ENCODE measurements around the gene GNAQ. TPM values are rescaled to one million over a fixed set of nuclear protein-coding genes. Genes with fewer than 3 reads are reported as not detected.

The GNAQ gene
- total RNA-seq, 1 donor from 2014 or later: 0.20 TPM

DNA sequence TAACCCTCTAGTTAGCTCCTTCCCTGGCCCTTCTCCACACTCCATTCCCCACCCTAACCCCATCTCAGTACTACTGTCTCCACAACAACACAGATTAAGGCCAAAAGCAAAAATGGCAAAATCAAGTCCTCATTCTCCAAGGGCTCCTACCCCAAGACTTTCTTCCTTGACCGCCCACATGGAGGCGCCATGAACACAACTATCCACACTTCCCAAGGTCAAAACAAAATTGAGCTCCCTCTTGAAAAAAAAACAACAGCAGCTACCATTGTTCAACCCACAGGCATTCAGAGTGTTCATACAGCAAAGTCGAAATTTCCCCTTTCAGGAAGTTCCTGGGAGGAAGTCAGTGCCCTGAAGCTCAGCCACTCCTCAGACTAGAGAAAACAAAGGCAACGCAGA is 54.4 kb downstream of the GNAQ start:
- H3K4me3 Mint-ChIP-seq: no peak overlapping the region
- POLR2A ChIA-PET: no interaction called here
- H3K27ac Mint-ChIP-seq: no peak overlapping the region
- H3K9me3 Mint-ChIP-seq: no peaks in the 10 kb centered on the region
- H3K4me1 Mint-ChIP-seq: peaks cover 25% of the 10 kb centered on the region
- ATAC-seq (ENCODE audit: low read depth) (no peak), DNase-seq (no peak)
- H3K27me3 Mint-ChIP-seq: no peaks in the 10 kb centered on the region
- CTCF ChIA-PET: interaction anchor here (1.1 kb wide), 1 partner anchor 58 kb away, joined by 4 read pairs; no protein-coding TSS in a partner anchor
- intact Hi-C loops (cut with micrococcal nuclease): no loop called here
- TF ChIP-seq, protein P1, sequence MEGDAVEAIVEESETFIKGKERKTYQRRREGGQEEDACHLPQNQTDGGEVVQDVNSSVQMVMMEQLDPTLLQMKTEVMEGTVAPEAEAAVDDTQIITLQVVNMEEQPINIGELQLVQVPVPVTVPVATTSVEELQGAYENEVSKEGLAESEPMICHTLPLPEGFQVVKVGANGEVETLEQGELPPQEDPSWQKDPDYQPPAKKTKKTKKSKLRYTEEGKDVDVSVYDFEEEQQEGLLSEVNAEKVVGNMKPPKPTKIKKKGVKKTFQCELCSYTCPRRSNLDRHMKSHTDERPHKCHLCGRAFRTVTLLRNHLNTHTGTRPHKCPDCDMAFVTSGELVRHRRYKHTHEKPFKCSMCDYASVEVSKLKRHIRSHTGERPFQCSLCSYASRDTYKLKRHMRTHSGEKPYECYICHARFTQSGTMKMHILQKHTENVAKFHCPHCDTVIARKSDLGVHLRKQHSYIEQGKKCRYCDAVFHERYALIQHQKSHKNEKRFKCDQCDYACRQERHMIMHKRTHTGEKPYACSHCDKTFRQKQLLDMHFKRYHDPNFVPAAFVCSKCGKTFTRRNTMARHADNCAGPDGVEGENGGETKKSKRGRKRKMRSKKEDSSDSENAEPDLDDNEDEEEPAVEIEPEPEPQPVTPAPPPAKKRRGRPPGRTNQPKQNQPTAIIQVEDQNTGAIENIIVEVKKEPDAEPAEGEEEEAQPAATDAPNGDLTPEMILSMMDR (IDR thresholded peaks at IDR 0.05): no peak
- no peaks in the 10 kb centered on the region for H3K36me3 Mint-ChIP-seq (ENCODE audit: low read depth)

DNA sequence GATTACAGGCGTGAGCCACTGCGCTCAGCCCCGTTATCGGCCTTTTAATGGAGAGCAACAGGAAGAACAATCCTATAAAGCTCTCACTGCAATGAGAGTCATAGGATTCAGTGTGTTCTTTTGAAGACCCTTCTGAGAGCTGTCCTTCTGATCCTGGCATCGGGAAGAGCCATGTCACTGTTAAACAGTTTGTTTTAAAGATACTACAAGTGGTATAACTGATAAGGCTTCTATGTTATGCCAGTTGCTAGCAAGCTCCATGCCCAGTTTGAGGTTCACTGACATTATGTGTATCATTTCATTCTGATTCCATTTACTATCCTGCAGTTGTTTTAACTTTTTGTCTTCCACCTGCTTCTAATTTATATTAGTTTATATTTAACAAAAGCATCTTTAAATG is 55.8 kb downstream of the GNAQ start:
- TF ChIP-seq, protein P1 (IDR thresholded peaks at IDR 0.05): no peak
- H3K4me3 Mint-ChIP-seq: no peak overlapping the region
- ChIA-PET CTCF (no interaction called here), POLR2A (no interaction called here)
- intact Hi-C loops (cut with micrococcal nuclease): no loop called here
- peaks cover 3% of the 10 kb centered on the region for H3K27me3 Mint-ChIP-seq
- peaks cover 17% of the 10 kb centered on the region for H3K4me1 Mint-ChIP-seq
- H3K36me3 Mint-ChIP-seq (ENCODE audit: low read depth): no peaks in the 10 kb centered on the region
- H3K9me3 Mint-ChIP-seq: no peaks in the 10 kb centered on the region
- DNase-seq (no peak), ATAC-seq (ENCODE audit: low read depth) (no peak)
- H3K27ac Mint-ChIP-seq: no peak overlapping the region

DNA sequence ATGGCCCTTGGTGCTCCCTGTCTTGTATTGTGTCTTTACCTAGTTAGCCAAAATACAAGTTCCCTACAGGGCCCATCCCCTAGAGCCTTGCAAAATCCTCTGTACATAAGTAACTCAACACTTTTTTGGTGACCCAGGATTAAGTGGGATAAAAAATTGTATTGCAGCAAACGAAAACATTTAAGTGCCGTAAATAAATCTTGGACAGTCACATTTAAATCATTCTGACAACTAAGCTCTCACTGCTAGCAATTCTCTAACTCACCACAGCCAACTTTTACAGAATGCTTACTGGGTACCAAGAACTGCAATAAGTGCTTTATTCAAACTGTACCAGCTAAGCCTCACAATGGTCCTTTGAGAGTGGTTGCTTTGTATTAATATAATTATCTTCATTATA is 56.6 kb downstream of the GNAQ start:
- ATAC-seq (ENCODE audit: low read depth) (no peak), DNase-seq (no peak)
- H3K9me3 Mint-ChIP-seq: no peaks in the 10 kb centered on the region
- no peak overlapping the region for H3K27ac Mint-ChIP-seq
- intact Hi-C loops (cut with micrococcal nuclease): no loop called here
- TF ChIP-seq, protein P1 (IDR thresholded peaks at IDR 0.05): no peak
- no peak overlapping the region for H3K4me3 Mint-ChIP-seq
- POLR2A ChIA-PET: no interaction called here
- H3K4me1 Mint-ChIP-seq: peaks cover 17% of the 10 kb centered on the region
- peaks cover 6% of the 10 kb centered on the region for H3K27me3 Mint-ChIP-seq
- H3K36me3 Mint-ChIP-seq (ENCODE audit: low read depth): no peaks in the 10 kb centered on the region
- CTCF ChIA-PET: no interaction called here

DNA sequence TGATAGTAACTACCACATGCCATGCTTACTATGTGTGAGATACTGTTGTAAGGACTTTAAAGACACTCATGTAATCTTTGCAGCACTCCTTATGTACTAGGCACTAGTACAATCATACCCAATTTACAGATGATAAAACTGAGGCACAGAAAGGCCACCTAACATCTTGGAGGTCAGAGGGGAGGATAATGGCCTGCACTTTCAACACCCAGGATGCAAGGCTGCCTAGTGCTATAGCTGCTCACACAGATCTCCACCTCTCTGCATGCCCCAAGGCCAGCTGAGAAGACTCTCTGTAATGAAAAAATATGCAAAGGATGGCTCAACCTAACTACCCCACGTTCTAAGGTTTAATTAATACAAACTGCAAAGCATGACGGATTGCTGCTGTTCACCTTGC is 57.2 kb downstream of the GNAQ start:
- no peaks in the 10 kb centered on the region for H3K9me3 Mint-ChIP-seq
- H3K27me3 Mint-ChIP-seq: peaks cover 6% of the 10 kb centered on the region
- ChIA-PET POLR2A (no interaction called here), CTCF (no interaction called here)
- ATAC-seq (ENCODE audit: low read depth) (no peak), DNase-seq (no peak)
- TF ChIP-seq, protein P1 (IDR thresholded peaks at IDR 0.05): no peak
- no peak overlapping the region for H3K27ac Mint-ChIP-seq
- H3K36me3 Mint-ChIP-seq (ENCODE audit: low read depth): no peaks in the 10 kb centered on the region
- H3K4me1 Mint-ChIP-seq: peaks cover 17% of the 10 kb centered on the region
- H3K4me3 Mint-ChIP-seq: no peak overlapping the region
- intact Hi-C loops (cut with micrococcal nuclease): no loop called here

DNA sequence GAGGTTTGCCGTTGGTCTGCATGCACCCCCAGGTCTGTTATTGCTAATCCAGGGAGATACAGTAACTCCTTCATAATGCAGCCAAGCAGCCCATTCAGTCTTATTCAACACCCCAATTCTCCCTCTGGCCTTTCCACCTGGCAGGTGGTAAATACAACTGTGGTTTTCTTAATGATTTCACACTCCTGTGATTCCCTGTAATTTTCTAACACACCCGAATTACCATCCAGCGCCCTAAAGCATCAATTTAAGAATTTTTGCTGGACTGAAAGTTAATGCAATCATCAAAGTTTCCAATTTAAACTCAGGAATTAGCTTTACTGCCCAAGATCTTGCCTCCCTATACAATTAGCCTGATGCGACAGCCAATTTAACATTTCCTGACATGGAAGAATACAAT is 62.5 kb downstream of the GNAQ start:
- TF ChIP-seq, protein P1 (IDR thresholded peaks at IDR 0.05): no peak
- peaks cover 13% of the 10 kb centered on the region for H3K27me3 Mint-ChIP-seq
- ChIA-PET CTCF (no interaction called here), POLR2A (no interaction called here)
- no peak overlapping the region for H3K4me3 Mint-ChIP-seq
- ATAC-seq (ENCODE audit: low read depth): no peak
- no peaks in the 10 kb centered on the region for H3K9me3 Mint-ChIP-seq
- intact Hi-C loops (cut with micrococcal nuclease): no loop called here
- H3K36me3 Mint-ChIP-seq (ENCODE audit: low read depth): no peaks in the 10 kb centered on the region
- H3K27ac Mint-ChIP-seq: no peak overlapping the region
- DNase-seq: no peak
- H3K4me1 Mint-ChIP-seq: no peaks in the 10 kb centered on the region
